Mesenchymal stem cell (in vitro differentiated cells and primary cell): ENCODE measurements around the gene TEX36.
"Not testable (repeated sequence)": the region's sequence is repeated elsewhere in the genome, so short reads cannot be mapped to it uniquely, and the experiment has no call there.

Experiments
- DNase-seq: peaks from one replicate; pipeline ENCODE4 v3.0.0-alpha.2; 2013
- H2AFZ ChIP-seq: one replicate; pipeline ENCODE4 v1.6.1; 2013; ENCODE audit warnings: low read depth, mild to moderate bottlenecking, control low read depth, inconsistent platforms, low read length, moderate library complexity
- H2AK5ac ChIP-seq: 2 replicates; pipeline ENCODE4 v1.6.1; 2013; ENCODE audit warnings: low read length, moderate library complexity, mild to moderate bottlenecking, inconsistent platforms; ENCODE audit not compliant: severe bottlenecking
- H2BK120ac ChIP-seq: one replicate; pipeline ENCODE4 v1.6.1; 2013; ENCODE audit warnings: low read depth, mild to moderate bottlenecking, inconsistent platforms, low read length, moderate library complexity
- H2BK12ac ChIP-seq, 2 experiments: one replicate each; pipeline ENCODE4 v1.6.1; 2013; ENCODE audit warnings: inconsistent platforms in 2 of 2, low read length in 2 of 2, mild to moderate bottlenecking in 2 of 2, moderate library complexity in 2 of 2, control low read depth in 1 of 2
- H2BK15ac ChIP-seq: one replicate; pipeline ENCODE4 v1.6.1; 2013; ENCODE audit warnings: mild to moderate bottlenecking, low read depth, inconsistent platforms; ENCODE audit not compliant: poor library complexity, severe bottlenecking
- H2BK5ac ChIP-seq: 2 replicates; pipeline ENCODE4 v1.6.1; 2013; ENCODE audit warnings: low read depth, mild to moderate bottlenecking, low read length, control low read depth, inconsistent platforms; ENCODE audit not compliant: poor library complexity, severe bottlenecking
- H3K14ac ChIP-seq, 2 experiments: one replicate each; pipeline ENCODE4 v1.6.1; 2013; ENCODE audit warnings: inconsistent platforms in 2 of 2, low read length in 2 of 2, control low read depth in 1 of 2, mild to moderate bottlenecking in 1 of 2, moderate library complexity in 1 of 2
- H3K18ac ChIP-seq, 2 experiments: one replicate each; pipeline ENCODE4 v1.6.1; 2013; ENCODE audit warnings: inconsistent platforms in 2 of 2, low read length in 2 of 2, control low read depth in 1 of 2, low read depth in 1 of 2, mild to moderate bottlenecking in 1 of 2
- H3K23ac ChIP-seq, 2 experiments: one replicate each; pipeline ENCODE4 v1.6.1; 2013; ENCODE audit warnings: inconsistent platforms in 2 of 2, low read length in 2 of 2, mild to moderate bottlenecking in 2 of 2, moderate library complexity in 2 of 2, control low read depth in 1 of 2
- H3K27ac ChIP-seq: 2 replicates; pipeline ENCODE4 v1.5.1; 2013; ENCODE audit warnings: mild to moderate bottlenecking, moderate library complexity, low read length, control low read depth, inconsistent platforms; ENCODE audit not compliant: poor library complexity, severe bottlenecking
- H3K27me3 ChIP-seq, 2 experiments: 2 replicates each; pipeline versions ENCODE4 v1.6.1 to v1.7.0; 2013; ENCODE audit warnings: low read length in 2 of 2, mild to moderate bottlenecking in 2 of 2, moderate library complexity in 2 of 2, control low read depth in 1 of 2, inconsistent platforms in 1 of 2; ENCODE audit not compliant: control insufficient read depth in 1 of 2, insufficient read depth in 1 of 2
- H3K36me3 ChIP-seq, 2 experiments: 2 replicates each; pipeline versions ENCODE4 v1.6.1 to v1.7.0; 2013; ENCODE audit warnings: low read length in 2 of 2, control low read depth in 1 of 2, inconsistent platforms in 1 of 2, low read depth in 1 of 2, mild to moderate bottlenecking in 1 of 2; ENCODE audit not compliant: insufficient read depth in 2 of 2, control insufficient read depth in 1 of 2
- H3K4ac ChIP-seq, 2 experiments: one replicate each; pipeline ENCODE4 v1.6.1; 2013; ENCODE audit warnings: inconsistent platforms in 2 of 2, low read length in 2 of 2, mild to moderate bottlenecking in 2 of 2, moderate library complexity in 2 of 2, control low read depth in 1 of 2, low read depth in 1 of 2
- H3K4me1 ChIP-seq: 2 replicates; pipeline ENCODE4 v1.6.1; 2013; ENCODE audit warnings: low read depth, low read length, control low read depth; ENCODE audit not compliant: control insufficient read depth, insufficient read depth
- H3K4me2 ChIP-seq: 2 replicates; pipeline ENCODE4 v1.6.1; 2013; ENCODE audit warnings: low read length, mild to moderate bottlenecking, inconsistent platforms; ENCODE audit not compliant: poor library complexity, severe bottlenecking
- H3K4me3 ChIP-seq, 2 experiments: 2 replicates each; pipeline versions ENCODE4 v1.5.1 to v1.7.0; 2013; ENCODE audit warnings: low read length in 2 of 2, mild to moderate bottlenecking in 2 of 2, control low read depth in 1 of 2, low read depth in 1 of 2; ENCODE audit not compliant: insufficient read depth in 1 of 2
- H3K79me1 ChIP-seq: replicated peaks from 2 replicates; pipeline ENCODE4 v1.6.1; 2013; ENCODE audit warnings: mild to moderate bottlenecking, control low read depth, low read length, inconsistent platforms; ENCODE audit not compliant: poor library complexity, severe bottlenecking
- H3K9ac ChIP-seq: 2 replicates; pipeline ENCODE4 v1.7.0; 2013; ENCODE audit warnings: mild to moderate bottlenecking, low read length, moderate library complexity
- H3K9me3 ChIP-seq: 2 replicates; pipeline ENCODE4 v1.7.0; 2013; ENCODE audit warnings: mild to moderate bottlenecking, low read length; ENCODE audit not compliant: control insufficient read depth
- H4K8ac ChIP-seq: one replicate; pipeline ENCODE4 v1.6.1; 2013; ENCODE audit warnings: inconsistent platforms, mild to moderate bottlenecking, low read length, moderate library complexity
- H4K91ac ChIP-seq: one replicate; pipeline ENCODE4 v1.6.1; 2013; ENCODE audit warnings: mild to moderate bottlenecking, low read length, inconsistent platforms
- WGBS: methylation state at CpG from one replicate; pipeline ENCODE4 v1.1.7; 2013; ENCODE audit warnings: mixed read lengths; 5-methylcytosine and 5-hydroxymethylcytosine counted together

Gene TEX36

DNA sequence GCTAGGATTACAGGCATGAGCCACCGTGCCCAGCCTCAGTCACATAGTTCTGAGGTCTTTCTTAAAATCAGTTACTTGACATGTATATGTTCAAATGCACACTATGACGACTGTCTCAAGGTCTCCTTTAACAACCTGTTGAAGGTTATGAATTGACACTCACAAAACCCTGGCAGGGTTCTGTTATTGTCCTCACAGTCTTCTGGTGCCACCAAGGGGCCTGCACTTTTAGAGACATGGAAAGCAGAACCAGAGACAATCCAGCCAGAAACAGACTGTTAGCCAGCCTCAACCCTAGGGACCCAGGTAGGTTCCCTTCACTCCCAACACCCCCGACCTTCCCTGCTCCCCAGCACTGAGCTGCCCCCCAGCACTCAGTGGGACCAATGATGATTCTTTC is 26.4 kb downstream of the TEX36 start:
- Histone ChIP-seq H3K4me2 (no peak overlapping the region), H2AK5ac (no peak overlapping the region), H4K91ac (no peak overlapping the region), H3K79me1 (no peaks in the 10 kb centered on the region), H2BK12ac (no peak overlapping the region), H2BK5ac (no peak overlapping the region), H3K14ac (no peak overlapping the region), H3K4me1 (no peaks in the 10 kb centered on the region), H2BK15ac (no peak overlapping the region), H3K27ac (no peak overlapping the region), H3K18ac (no peak overlapping the region), H4K8ac (no peak overlapping the region), H2AFZ (no peak overlapping the region), H3K36me3 (no peaks in the 10 kb centered on the region), H2BK120ac (no peak overlapping the region), H3K4ac (no peak overlapping the region), H3K23ac (no peak overlapping the region), H3K9me3 (no peaks in the 10 kb centered on the region), H3K27me3 (peaks cover 0 to 4% of the 10 kb centered on the region in 2 experiments), H3K9ac (no peak overlapping the region), H3K4me3 (no peak overlapping the region)
- WGBS = 72% methylated on average over 3 of the region's 3 CpGs
- DNase-seq = no peak

DNA sequence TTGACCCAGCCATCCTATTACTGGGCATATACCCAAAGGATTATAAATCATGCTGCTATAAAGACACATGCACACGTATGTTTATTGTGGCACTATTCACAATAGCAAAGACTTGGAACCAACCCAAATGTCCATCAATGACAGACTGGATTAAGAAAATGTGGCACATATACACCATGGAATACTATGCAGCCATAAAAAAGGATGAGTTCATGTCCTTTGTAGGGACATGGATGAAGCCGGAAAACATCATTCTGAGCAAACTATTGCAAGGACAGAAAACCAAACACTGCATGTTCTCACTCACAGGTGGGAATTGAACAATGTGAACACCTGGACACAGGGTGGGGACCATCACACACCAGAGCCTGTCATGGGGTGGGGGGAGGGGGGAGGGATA is 29.9 kb downstream of the TEX36 start:
- no CpG with 5 or more reads among the region's 2 CpGs for WGBS

GRCh38 chr10:125646311-125646710 is 36.7 kb downstream of the TEX36 start:
- Histone ChIP-seq H2BK120ac (no peak overlapping the region), H3K9ac (no peak overlapping the region), H2BK12ac (no peak overlapping the region), H3K4me3 (no peak overlapping the region), H3K4me2 (no peak overlapping the region), H2AK5ac (no peak overlapping the region), H4K8ac (no peak overlapping the region), H4K91ac (no peak overlapping the region), H3K4me1 (no peaks in the 10 kb centered on the region), H3K9me3 (no peaks in the 10 kb centered on the region), H2AFZ (no peak overlapping the region), H3K4ac (no peak overlapping the region), H3K23ac (no peak overlapping the region), H3K14ac (no peak overlapping the region), H3K27ac (no peak overlapping the region), H3K27me3 (peaks cover 0 to 9% of the 10 kb centered on the region in 2 experiments), H2BK15ac (no peak overlapping the region), H3K79me1 (no peaks in the 10 kb centered on the region), H3K36me3 (no peaks in the 10 kb centered on the region), H2BK5ac (no peak overlapping the region), H3K18ac (no peak overlapping the region)
- no CpG with 5 or more reads among the region's 1 CpG for WGBS
- no peak for DNase-seq

More for the DNA sequence above, 29.9 kb downstream of the TEX36 start:
- H4K91ac ChIP-seq, H3K4me2 ChIP-seq, H2BK120ac ChIP-seq, H2AFZ ChIP-seq, H3K18ac ChIP-seq, H3K36me3 ChIP-seq, H3K4me3 ChIP-seq, H4K8ac ChIP-seq, DNase-seq, H2AK5ac ChIP-seq, H3K23ac ChIP-seq, H3K4ac ChIP-seq, H3K9me3 ChIP-seq, H3K79me1 ChIP-seq, H3K9ac ChIP-seq, H2BK15ac ChIP-seq, H2BK12ac ChIP-seq, H3K14ac ChIP-seq, H3K27me3 ChIP-seq, H2BK5ac ChIP-seq, H3K4me1 ChIP-seq, H3K27ac ChIP-seq: not testable (repeated sequence)

- H4K91ac ChIP-seq = no peak overlapping the region
- H3K18ac ChIP-seq = no peak overlapping the region
- no peak overlapping the region for H4K8ac ChIP-seq
- no peak overlapping the region for H3K14ac ChIP-seq
- H3K9me3 ChIP-seq = no peaks in the 10 kb centered on the region
- H2AFZ ChIP-seq = no peak overlapping the region
- no peak overlapping the region for H2BK5ac ChIP-seq
- H3K4me1 ChIP-seq = no peaks in the 10 kb centered on the region
- H2BK12ac ChIP-seq = no peak overlapping the region
- H3K36me3 ChIP-seq = no peaks in the 10 kb centered on the region
- no peaks in the 10 kb centered on the region for H3K79me1 ChIP-seq
- H3K27me3 ChIP-seq = peaks cover 0 to 16% of the 10 kb centered on the region in 2 experiments
- H3K23ac ChIP-seq = no peak overlapping the region
- no peak overlapping the region for H2BK120ac ChIP-seq
- H3K27ac ChIP-seq = no peak overlapping the region
- no peak overlapping the region for H3K4ac ChIP-seq
- no peak overlapping the region for H3K9ac ChIP-seq
- DNase-seq = no peak
- no peak overlapping the region for H2BK15ac ChIP-seq
- no peak overlapping the region for H2AK5ac ChIP-seq
- no peak overlapping the region for H3K4me2 ChIP-seq
- no peak overlapping the region for H3K4me3 ChIP-seq
- WGBS = 100% methylated on average over 1 of the region's 3 CpGs
Measured at GRCh38 chr10:125641398-125641797, 41.6 kb downstream of the TEX36 start.
